Suprapubic skin (tissue), 4 donors: ENCODE measurements around the gene TMEM94.

Experiments used
- CTCF ChIP-seq, 2 donors: fragments of 200-600 bp in 1 of 2; fragments of 450-650 bp in 1 of 2; sonication (generic) in 1 of 2; IDR thresholded peaks; one replicate each; pipeline ENCODE4 v1.5.1; 2016 to 2019; ENCODE audit warnings: antibody characterized with exemption in 2 of 2, mild to moderate bottlenecking in 1 of 2, moderate library complexity in 1 of 2
- EP300 ChIP-seq: sonication (generic); formaldehyde crosslinking; IDR thresholded peaks from one replicate; pipeline ENCODE4 v1.6.1; 2017; ENCODE audit warnings: antibody characterized with exemption
- POLR2A ChIP-seq, 2 donors: fragments of 450-650 bp; IDR thresholded peaks; one replicate each; pipeline ENCODE4 v1.6.1; 2017; ENCODE audit warnings: antibody characterized with exemption in 2 of 2, mild to moderate bottlenecking in 2 of 2, moderate library complexity in 2 of 2
- POLR2AphosphoS5 ChIP-seq, 3 donors: sonication (generic); formaldehyde crosslinking; IDR thresholded peaks; one replicate each; pipeline ENCODE4 v1.6.1; 2017; ENCODE audit warnings: antibody characterized with exemption in 3 of 3

DNA sequence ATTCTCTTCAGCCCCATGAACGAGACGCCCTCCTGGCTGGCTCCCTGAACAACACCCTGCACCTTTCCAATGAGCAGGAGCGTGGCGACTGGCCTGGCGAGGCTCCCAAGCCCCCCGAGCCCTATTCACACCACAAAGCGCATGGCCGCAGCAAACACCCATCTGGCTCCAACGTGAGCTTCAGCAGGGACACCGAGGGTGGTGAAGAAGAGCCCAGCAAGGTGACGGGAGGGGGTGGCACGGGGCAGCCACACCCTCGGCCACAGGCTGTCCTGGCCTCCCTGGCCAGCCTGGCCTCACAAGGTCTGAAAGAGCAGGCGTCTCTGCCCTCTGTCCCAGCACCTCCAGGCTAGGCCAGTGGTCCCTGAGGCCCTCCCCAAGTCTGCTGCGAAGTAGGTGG lies 35.2 kb downstream of the TMEM94 start:
- TF ChIP-seq CTCF (IDR thresholded peaks at IDR 0.05) (no peak), POLR2A (IDR thresholded peaks at IDR 0.05) (no peak), POLR2AphosphoS5 (IDR thresholded peaks at IDR 0.05) (no peak), EP300 (no peak)
